ENCODE results near the gene GIT2. TPM values are rescaled to one million over a fixed set of nuclear protein-coding genes. Genes with fewer than 3 reads are reported as not detected.

Gene GIT2
- total and polyA plus RNA-seq, 3 donors from 2014 or later: 47.2 to 51.9 (median 47.2) TPM

DNA sequence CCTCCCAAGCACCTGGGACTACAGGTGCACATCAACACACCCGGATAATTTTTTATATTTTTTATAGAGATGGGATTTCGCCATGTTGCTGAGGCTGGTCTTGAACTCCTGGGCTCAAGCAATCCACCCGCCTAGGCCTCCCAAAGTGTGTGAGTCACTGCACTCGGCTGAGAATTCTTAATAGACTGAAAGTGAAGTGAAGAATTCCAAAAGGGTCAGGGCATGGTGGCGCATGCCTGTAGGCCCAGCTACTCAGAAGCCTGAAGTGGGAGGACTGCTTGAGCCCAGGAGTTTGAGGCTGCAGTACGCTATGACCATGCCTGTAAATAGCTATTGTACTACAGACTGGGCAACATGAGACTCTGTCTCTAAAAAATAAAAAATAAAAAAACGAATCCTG, 52.4 kb downstream of the GIT2 start:
- H3K4me1 ChIP-seq: peaks cover 17% of the 10 kb centered on the region
- intact Hi-C loops (cut with DNase I; ENCODE audit: low total_unique reads): no loop called here
- 88 to 93% methylated on average over 7 of the region's 7 CpGs for WGBS, 2 donors
- H3K9me3 ChIP-seq: no peaks in the 10 kb centered on the region
- TF ChIP-seq CTCF (IDR thresholded peaks at IDR 0.05) (no peak), POLR2A (IDR thresholded peaks at IDR 0.05) (no peak)
- no peaks in the 10 kb centered on the region for H3K27me3 ChIP-seq
- no peak for DNase-seq
- no peak overlapping the region for H3K27ac ChIP-seq
- no peak overlapping the region for H3K4me3 ChIP-seq
- no peaks in the 10 kb centered on the region for H3K36me3 ChIP-seq (ENCODE audit: low read depth, missing control alignments)

GRCh38 chr12:109940339-109940923, 55.7 kb downstream of the GIT2 start:
- no peaks in the 10 kb centered on the region for H3K27me3 ChIP-seq
- H3K4me1 ChIP-seq: peaks cover 6% of the 10 kb centered on the region
- H3K9me3 ChIP-seq: no peaks in the 10 kb centered on the region
- 84 to 95% methylated on average over 6 of the region's 6 CpGs for WGBS, 2 donors
- no peak overlapping the region for H3K4me3 ChIP-seq
- TF ChIP-seq CTCF (IDR thresholded peaks at IDR 0.05) (no peak), POLR2A (IDR thresholded peaks at IDR 0.05) (no peak)
- no peak for DNase-seq
- intact Hi-C loops (cut with DNase I; ENCODE audit: low total_unique reads): no loop called here
- H3K27ac ChIP-seq: no peak overlapping the region
- no peaks in the 10 kb centered on the region for H3K36me3 ChIP-seq (ENCODE audit: low read depth, missing control alignments)

DNA sequence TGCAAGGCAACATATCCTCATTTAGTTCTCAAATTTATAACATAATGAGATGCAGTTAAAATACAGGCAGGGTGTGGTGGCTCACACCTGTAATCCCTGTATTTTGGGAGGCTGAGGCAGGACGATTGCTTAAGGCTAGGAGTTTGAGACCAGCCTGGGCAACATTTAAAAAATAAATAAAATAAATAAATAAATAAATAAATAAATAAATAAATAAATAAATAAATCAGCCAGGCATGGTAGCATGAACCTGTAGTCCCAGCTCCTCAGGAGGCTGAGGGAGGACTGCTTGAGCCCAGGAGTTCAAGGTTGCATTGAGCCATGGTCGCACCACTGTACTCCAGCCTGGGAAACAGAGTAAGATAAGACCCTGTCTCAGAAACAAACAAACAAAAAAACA, 56.7 kb downstream of the GIT2 start:
- H3K27me3 ChIP-seq: no peaks in the 10 kb centered on the region
- no peaks in the 10 kb centered on the region for H3K36me3 ChIP-seq (ENCODE audit: low read depth, missing control alignments)
- no peak overlapping the region for H3K4me3 ChIP-seq
- WGBS, 2 donors: 75 to 90% methylated on average over 2 of the region's 2 CpGs
- intact Hi-C loops (cut with DNase I; ENCODE audit: low total_unique reads): no loop called here
- TF ChIP-seq CTCF (IDR thresholded peaks at IDR 0.05) (no peak), POLR2A (IDR thresholded peaks at IDR 0.05) (no peak)
- no peaks in the 10 kb centered on the region for H3K4me1 ChIP-seq
- no peaks in the 10 kb centered on the region for H3K9me3 ChIP-seq
- H3K27ac ChIP-seq: no peak overlapping the region
- no peak for DNase-seq

- H3K27me3 ChIP-seq: no peaks in the 10 kb centered on the region
- H3K9me3 ChIP-seq: no peaks in the 10 kb centered on the region
- no peaks in the 10 kb centered on the region for H3K4me1 ChIP-seq
- no peaks in the 10 kb centered on the region for H3K36me3 ChIP-seq (ENCODE audit: low read depth, missing control alignments)
- no peak for DNase-seq
- WGBS, 2 donors: 90 to 91% methylated on average over 7 of the region's 7 CpGs
- TF ChIP-seq CTCF (IDR thresholded peaks at IDR 0.05) (no peak), POLR2A (IDR thresholded peaks at IDR 0.05) (no peak)
- H3K4me3 ChIP-seq: no peak overlapping the region
- intact Hi-C loops (cut with DNase I; ENCODE audit: low total_unique reads): no loop called here
- H3K27ac ChIP-seq: no peak overlapping the region
Measured at GRCh38 chr12:109938947-109939346, 57.2 kb downstream of the GIT2 start.

GRCh38 chr12:109937371-109937770, 58.8 kb downstream of the GIT2 start:
- Histone ChIP-seq H3K4me1 (no peaks in the 10 kb centered on the region), H3K27me3 (no peaks in the 10 kb centered on the region), H3K36me3 (ENCODE audit: low read depth, missing control alignments) (no peaks in the 10 kb centered on the region), H3K9me3 (no peaks in the 10 kb centered on the region), H3K4me3 (no peak overlapping the region), H3K27ac (no peak overlapping the region)
- TF ChIP-seq POLR2A (IDR thresholded peaks at IDR 0.05) (no peak), CTCF (IDR thresholded peaks at IDR 0.05) (no peak)
- no peak for DNase-seq
- 86 to 95% methylated on average over 5 of the region's 5 CpGs for WGBS, 2 donors
- intact Hi-C loops (cut with DNase I; ENCODE audit: low total_unique reads): no loop called here
